Measurements from ENCODE around the gene USP22. TPM values are rescaled to one million over a fixed set of nuclear protein-coding genes. Genes with fewer than 3 reads are reported as not detected.

USP22 gene
- total RNA-seq, 1 experiment from 2014 or later, result 224 TPM

DNA sequence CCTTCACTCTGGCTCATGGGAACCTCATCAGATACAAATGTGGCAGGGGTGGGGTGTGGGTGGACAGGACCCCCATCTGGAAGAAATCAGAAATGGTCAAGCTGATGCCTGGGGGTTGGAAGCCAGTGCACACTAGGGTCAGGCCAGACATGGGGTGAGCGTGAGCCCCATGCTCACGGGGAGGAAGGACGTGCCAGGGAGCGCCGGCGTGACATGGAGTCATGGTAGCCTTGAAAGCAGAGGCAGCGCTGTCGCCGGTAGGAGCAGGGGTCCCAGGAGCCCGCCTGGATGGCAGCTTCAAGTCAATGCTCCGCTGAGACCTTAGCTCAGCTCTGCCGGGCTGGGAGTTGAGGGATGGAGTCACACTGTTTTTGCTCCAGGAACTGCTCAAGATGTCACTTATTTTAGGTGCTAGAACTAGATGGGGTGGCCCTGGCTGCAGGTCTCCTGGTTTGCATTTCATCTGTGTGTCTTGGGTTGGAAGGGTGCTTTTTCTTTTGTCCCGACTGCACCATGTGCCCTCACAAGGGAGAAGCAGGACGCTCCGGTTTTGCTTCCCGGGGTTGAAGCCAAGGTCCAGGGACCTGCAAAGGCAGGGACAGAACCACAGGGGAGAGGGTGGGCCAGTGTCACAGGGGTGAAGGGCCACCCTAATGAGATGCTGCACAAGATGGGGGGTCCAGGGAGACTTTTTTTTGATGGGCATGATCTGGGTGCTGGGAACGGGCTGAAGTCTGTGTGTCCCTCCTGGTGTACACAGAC, 51.4 kb downstream of the USP22 start:
- CTCF ChIA-PET, result no interaction called here
- no peak overlapping the region for H3K27ac ChIP-seq (ENCODE audit: low read length)
- no peaks in the 10 kb centered on the region for H3K9me3 ChIP-seq (ENCODE audit: control insufficient read depth, insufficient read depth, low read depth, low read length)
- DNase-seq (ENCODE audit: low read depth, low spot score) (no peak), ATAC-seq (no peak)
- H3K27me3 ChIP-seq (ENCODE audit: control insufficient read depth, insufficient read depth, low read length), result no peaks in the 10 kb centered on the region
- no peak for TF ChIP-seq SIN3A (IDR thresholded peaks at IDR 0.05; ENCODE audit: borderline replicate concordance, insufficient read depth, low read depth, low read length)
- no peak for TF ChIP-seq POLR2AphosphoS5 (IDR thresholded peaks at IDR 0.05; ENCODE audit: low read depth, low read length)
- TF ChIP-seq, protein P1, sequence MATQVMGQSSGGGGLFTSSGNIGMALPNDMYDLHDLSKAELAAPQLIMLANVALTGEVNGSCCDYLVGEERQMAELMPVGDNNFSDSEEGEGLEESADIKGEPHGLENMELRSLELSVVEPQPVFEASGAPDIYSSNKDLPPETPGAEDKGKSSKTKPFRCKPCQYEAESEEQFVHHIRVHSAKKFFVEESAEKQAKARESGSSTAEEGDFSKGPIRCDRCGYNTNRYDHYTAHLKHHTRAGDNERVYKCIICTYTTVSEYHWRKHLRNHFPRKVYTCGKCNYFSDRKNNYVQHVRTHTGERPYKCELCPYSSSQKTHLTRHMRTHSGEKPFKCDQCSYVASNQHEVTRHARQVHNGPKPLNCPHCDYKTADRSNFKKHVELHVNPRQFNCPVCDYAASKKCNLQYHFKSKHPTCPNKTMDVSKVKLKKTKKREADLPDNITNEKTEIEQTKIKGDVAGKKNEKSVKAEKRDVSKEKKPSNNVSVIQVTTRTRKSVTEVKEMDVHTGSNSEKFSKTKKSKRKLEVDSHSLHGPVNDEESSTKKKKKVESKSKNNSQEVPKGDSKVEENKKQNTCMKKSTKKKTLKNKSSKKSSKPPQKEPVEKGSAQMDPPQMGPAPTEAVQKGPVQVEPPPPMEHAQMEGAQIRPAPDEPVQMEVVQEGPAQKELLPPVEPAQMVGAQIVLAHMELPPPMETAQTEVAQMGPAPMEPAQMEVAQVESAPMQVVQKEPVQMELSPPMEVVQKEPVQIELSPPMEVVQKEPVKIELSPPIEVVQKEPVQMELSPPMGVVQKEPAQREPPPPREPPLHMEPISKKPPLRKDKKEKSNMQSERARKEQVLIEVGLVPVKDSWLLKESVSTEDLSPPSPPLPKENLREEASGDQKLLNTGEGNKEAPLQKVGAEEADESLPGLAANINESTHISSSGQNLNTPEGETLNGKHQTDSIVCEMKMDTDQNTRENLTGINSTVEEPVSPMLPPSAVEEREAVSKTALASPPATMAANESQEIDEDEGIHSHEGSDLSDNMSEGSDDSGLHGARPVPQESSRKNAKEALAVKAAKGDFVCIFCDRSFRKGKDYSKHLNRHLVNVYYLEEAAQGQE (IDR thresholded peaks at IDR 0.05; ENCODE audit: insufficient read depth in 1 of 2, low read depth in 2 of 2, low read length in 1 of 2), result no peak
- no peak for TF ChIP-seq TCF7L2 (IDR thresholded peaks at IDR 0.05; ENCODE audit: low read depth, low read length)
- TF ChIP-seq, protein P2, sequence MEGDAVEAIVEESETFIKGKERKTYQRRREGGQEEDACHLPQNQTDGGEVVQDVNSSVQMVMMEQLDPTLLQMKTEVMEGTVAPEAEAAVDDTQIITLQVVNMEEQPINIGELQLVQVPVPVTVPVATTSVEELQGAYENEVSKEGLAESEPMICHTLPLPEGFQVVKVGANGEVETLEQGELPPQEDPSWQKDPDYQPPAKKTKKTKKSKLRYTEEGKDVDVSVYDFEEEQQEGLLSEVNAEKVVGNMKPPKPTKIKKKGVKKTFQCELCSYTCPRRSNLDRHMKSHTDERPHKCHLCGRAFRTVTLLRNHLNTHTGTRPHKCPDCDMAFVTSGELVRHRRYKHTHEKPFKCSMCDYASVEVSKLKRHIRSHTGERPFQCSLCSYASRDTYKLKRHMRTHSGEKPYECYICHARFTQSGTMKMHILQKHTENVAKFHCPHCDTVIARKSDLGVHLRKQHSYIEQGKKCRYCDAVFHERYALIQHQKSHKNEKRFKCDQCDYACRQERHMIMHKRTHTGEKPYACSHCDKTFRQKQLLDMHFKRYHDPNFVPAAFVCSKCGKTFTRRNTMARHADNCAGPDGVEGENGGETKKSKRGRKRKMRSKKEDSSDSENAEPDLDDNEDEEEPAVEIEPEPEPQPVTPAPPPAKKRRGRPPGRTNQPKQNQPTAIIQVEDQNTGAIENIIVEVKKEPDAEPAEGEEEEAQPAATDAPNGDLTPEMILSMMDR (IDR thresholded peaks at IDR 0.05), result no peak
- intact Hi-C loops (cut with micrococcal nuclease; ENCODE audit: unreplicated experiment) (no loop called here), in situ Hi-C loops (cut with HindIII; ENCODE audit: low pct_unique_long_range_greater_than_20kb, low sequenced_read_pairs) (no loop called here)
- H3K36me3 ChIP-seq (ENCODE audit: control insufficient read depth, insufficient read depth, low read length), result no peaks in the 10 kb centered on the region
- POLR2A ChIA-PET, result no interaction called here
- no peaks in the 10 kb centered on the region for H3K4me1 ChIP-seq (ENCODE audit: control insufficient read depth, insufficient read depth, low read length)
- no peak overlapping the region for H3K4me3 ChIP-seq (ENCODE audit: low read depth in 2 of 2, low read length in 2 of 2)
- no TSS peak for BruUV-seq (replicated peaks)

DNA sequence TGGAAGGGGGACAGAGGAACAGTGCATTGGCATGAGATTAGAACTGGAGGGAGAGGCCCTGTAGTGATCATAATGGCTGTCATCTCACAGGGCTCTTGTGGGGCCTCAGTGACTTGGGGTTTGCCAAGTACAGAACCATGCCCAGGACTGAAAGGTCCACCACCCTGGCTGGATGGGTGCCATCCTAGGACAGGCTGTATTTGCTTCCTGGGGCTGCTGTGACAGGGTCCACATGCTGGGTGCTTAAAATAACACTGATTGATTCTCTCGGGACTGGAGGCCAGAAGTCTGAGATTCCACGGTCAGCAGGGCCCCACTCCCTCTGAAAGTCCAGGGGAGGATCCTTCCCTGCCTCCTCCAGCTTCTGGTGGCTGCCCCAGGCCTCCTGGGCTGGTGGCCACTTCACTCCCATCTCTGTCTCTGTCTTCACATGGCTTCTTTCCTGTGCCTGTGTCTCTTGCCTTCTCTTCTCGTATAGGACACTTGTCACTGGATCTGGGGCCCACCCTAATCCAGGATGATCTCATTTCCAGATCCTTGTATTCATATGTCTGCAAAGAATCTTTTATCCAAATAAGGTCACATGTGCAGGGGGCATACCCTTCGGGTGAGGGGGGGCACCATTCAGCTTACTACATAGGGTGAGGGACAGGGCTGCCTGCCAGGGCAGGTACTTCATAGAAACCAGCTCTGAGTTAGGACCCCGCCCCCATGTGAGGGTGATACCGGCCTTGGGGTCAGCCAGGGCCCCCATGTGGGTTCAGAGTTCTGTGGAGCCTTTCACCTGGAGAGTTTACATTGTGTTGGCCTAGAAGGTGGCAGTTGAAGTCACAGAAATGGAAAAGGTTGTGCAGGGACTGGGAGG, 52.6 kb downstream of the USP22 start:
- no TSS peak for BruUV-seq (replicated peaks)
- CTCF ChIA-PET, result no interaction called here
- ATAC-seq, result no peak

More for the DNA sequence above, 52.6 kb downstream of the USP22 start:
- H3K4me3 ChIP-seq (ENCODE audit: low read depth in 2 of 2, low read length in 2 of 2), result no peak overlapping the region
- H3K27me3 ChIP-seq (ENCODE audit: control insufficient read depth, insufficient read depth, low read length), result no peaks in the 10 kb centered on the region
- POLR2A ChIA-PET, result no interaction called here
- DNase-seq (ENCODE audit: low read depth, low spot score), result no peak
- H3K36me3 ChIP-seq (ENCODE audit: control insufficient read depth, insufficient read depth, low read length), result no peaks in the 10 kb centered on the region
- in situ Hi-C loops (cut with HindIII; ENCODE audit: low pct_unique_long_range_greater_than_20kb, low sequenced_read_pairs), result no loop called here
- no peaks in the 10 kb centered on the region for H3K4me1 ChIP-seq (ENCODE audit: control insufficient read depth, insufficient read depth, low read length)
- intact Hi-C loops (cut with micrococcal nuclease; ENCODE audit: unreplicated experiment), result no loop called here
- no peak overlapping the region for H3K27ac ChIP-seq (ENCODE audit: low read length)
- no peaks in the 10 kb centered on the region for H3K9me3 ChIP-seq (ENCODE audit: control insufficient read depth, insufficient read depth, low read depth, low read length)
- TF ChIP-seq POLR2AphosphoS5 (IDR thresholded peaks at IDR 0.05; ENCODE audit: low read depth, low read length) (no peak), TCF7L2 (IDR thresholded peaks at IDR 0.05; ENCODE audit: low read depth, low read length) (no peak), SIN3A (IDR thresholded peaks at IDR 0.05; ENCODE audit: borderline replicate concordance, insufficient read depth, low read depth, low read length) (no peak)
- TF ChIP-seq, protein P2 (IDR thresholded peaks at IDR 0.05), result no peak
- TF ChIP-seq, protein P1 (IDR thresholded peaks at IDR 0.05; ENCODE audit: insufficient read depth in 1 of 2, low read depth in 2 of 2, low read length in 1 of 2), result no peak
